Stimulated activated CD8-positive, alpha-beta memory T cell treated with anti-CD3 and anti-CD28 coated beads, Interleukin-15, amount 100 ng/mL, for 48 hours (primary cell): ENCODE results near the gene ANAPC16.
"Not testable (repeated sequence)": the region's sequence is repeated elsewhere in the genome, so short reads cannot be mapped to it uniquely, and the experiment has no call there.

Experiments used
- DNase-seq, 2 donors: peaks; one replicate each; pipeline ENCODE4 v3.0.0-alpha.2; 2020; ENCODE audit warnings: low read depth in 2 of 2

Gene ANAPC16

DNA sequence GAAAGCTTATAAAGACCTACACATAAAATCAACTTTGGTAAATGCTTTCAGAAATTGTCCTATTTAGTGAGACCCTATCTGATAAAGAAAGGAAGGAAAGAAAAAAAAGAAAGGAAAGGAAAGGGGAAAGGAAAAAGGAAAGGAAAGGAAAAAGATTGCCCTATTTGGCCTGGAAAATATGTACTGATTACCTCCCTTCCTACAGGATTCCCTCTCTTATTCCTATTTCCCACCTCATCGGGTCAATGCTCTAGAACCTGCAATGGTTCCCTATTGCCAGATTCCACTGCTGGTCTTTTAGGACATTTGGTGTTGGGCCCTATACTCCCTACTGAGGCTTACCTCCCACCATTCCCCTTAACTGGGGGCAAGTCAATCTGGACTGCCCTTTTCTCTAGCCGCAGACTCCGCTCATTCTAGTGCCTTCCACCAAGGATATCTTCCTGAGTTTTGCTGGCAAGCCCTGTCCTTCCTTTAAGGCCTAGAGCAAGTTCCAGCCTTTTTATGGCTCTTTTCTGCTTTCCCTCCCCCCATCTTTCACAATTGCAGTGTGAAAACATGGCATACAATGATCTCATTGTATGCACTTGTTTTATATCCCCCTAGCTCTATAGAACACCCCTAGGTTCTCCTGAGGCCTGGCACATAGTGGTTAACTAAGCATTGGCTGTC is 62.3 kb downstream of the ANAPC16 start:
- DNase-seq, result no peak

DNA sequence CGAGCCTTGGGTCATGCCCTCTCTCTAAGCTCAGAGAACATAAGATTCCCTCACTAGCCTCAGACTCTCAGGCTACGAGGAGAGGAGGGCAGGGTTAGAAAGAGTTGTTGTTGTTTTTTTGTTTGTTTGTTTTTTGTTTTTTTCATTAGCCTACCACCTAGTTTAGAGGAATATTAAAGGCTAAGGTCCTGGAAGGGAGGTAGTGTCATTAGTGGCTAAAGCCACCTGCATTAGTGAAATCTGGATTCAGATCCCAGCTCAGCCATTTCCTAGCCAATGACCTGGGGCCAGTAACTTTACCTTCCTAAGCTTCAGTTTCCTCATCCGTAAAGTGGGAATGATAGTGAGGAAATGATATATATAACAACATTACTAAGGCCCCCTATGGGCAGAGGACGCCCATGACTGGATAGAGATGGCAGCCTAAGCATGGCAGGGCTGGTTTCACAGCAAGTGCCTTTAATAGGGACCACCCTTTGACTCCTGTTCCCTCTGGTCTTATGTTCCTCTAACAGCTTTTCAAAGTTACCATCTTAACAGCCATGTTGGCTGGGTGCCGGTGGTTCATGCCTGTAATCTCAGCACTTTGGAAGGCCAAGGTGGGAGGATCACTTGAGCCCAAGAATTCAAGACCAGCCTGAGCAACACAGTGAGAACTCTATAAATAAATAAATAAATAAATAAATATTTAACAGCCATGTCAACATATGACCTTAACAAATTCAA is 63.0 kb downstream of the ANAPC16 start:
- DNase-seq, result no peak

DNA sequence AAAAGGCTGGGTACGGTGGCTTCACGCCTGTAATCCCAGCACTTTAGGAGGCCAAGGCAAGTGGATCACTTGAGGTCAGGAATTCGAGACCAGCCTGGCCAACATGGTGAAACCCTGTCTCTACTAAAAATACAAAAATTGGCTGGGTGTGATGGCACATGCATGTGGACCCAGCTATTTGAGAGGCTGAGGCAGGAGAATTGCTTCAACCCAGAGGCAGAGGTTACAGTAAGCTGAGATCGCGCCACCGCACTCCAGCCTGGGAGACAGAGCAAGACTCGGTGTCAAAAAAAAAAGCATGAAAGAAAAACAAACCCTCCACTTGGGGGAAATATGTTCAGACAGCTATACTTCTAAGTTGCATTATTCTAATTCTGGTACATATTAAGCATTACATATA is 63.8 kb downstream of the ANAPC16 start:
- DNase-seq, result not testable (repeated sequence)

DNA sequence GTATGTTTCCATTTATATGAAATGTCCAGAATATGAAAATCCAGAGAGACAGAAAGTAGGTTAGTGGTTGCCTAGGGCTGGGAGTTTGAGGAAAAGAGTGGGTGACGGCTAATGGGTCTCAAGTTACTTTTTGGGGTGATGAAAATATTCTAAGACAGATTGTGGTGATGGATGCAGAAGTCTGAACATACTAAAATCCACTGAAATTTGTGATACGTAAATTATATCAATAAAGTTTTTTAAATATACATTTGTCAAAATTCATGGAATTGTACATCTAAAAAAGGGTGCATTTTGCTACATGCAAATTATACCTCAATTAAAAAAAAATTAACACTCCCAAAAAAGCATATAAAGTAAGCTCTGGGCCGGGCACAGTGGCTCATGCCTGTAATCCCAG is 67.3 kb downstream of the ANAPC16 start:
- DNase-seq, result no peak
